ENCODE measurements around the gene GJC2.

The GJC2 gene

DNA sequence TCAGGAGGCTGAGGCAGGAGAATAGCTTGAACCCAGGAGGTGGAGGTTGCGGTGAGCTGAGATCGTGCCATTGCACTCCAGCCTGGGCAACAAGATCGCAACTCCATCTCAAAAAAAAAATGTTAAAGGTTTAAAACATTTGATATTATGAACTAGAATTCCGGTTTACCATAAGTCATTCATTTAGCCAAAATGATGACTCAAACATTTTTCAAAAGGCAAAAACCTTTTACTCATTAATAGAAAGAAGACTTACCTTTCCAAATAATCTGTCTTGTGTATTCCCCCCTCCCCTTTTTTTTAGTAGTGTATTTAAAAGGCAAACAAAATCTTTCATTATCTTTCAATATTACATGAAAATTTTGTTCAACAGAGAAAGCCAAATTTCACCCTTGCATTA is 32.4 kb upstream of the GJC2 start:
- DNase-seq, result no peak

DNA sequence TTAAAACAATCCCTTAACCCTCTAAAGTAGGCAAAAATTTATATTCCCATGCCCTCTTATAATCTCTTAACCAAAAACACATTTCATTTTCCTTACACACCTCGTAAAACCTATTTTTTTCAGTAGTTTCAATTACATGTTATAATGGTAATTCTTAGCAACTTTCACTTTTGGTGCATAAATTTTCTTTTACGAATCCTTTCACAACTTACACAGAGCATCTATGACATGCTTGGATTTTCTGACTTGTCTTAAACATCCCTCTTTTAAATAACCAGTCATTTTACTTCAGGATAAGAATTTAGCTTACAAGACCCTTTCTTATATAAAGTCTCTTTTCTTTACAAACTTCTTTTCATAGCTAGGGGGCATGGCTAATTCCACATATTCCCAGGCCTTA is 31.7 kb upstream of the GJC2 start:
- DNase-seq, result no peak

DNA sequence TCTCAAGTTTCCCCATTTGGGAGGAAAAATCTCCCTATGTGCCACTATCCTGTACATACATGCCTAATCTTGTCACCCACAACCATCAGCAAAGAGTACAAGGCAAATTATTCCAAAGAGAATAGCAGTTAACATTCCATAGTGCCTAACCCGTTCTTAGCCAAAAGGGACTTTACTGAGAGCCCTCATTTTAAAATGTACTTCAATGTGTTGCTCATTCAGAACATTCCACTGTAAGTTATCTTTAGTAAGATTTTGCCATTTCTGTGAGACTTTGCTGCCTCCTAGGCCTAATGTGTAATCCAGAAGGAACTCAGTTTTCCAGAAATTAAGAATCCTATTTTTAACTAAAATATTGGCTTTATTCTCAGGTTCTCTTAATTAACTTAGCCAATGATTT is 29.4 kb upstream of the GJC2 start:
- no peak for DNase-seq

DNA sequence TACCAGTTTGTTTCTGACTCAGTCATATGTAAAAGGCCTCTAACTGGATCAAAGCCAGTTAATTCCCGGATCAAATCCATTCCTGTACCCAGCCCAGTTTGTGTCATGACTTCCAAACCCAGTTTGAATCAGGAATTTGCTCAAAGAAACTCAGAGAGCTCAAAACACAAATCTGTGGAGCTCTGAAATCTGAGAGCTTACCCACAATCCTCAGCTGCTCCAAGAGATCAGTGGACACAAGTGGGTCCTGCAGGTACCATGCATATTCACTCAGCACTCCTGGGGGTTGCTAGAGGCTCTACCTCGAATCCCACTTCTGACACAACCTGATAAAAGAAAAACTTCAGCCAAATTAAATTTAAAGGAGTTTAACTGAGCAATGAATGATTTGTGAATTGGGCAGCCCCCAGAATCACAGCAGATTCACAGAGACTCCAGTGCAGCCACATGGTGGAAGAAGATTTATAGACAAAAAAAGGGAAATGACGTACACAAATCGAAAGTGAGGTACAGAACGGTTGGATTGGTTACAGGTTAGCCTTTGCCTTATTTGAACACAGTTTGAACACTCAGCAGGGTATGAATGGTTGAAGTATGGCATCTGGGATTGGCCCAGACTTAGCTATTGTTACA is 28.8 kb upstream of the GJC2 start:
- no peak for DNase-seq

DNA sequence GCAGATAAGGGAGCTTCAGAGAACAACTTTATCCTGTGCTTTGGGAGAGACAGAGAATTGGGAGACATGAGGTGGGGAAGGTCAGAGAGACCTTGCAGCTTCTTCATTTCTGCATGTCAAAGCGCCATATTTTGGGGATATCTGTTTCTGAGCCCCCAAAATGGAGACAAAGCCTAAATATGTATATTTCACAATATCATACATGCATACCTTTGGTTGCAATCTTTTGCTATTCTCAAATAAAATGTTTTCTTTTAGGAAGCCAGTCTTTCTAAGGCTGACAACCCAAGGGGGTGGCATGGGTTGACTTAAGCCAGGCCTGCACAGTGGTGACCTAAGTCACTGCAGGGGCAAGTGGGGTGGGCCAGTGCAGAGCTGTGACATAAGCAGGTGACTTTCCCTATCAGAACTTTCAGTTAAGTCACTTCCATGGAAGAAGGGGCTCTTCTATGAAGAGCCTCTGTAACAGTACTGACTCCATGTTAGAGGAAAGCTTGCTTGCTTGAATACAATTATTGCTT is 26.7 kb upstream of the GJC2 start:
- DNase-seq, result no peak

DNA sequence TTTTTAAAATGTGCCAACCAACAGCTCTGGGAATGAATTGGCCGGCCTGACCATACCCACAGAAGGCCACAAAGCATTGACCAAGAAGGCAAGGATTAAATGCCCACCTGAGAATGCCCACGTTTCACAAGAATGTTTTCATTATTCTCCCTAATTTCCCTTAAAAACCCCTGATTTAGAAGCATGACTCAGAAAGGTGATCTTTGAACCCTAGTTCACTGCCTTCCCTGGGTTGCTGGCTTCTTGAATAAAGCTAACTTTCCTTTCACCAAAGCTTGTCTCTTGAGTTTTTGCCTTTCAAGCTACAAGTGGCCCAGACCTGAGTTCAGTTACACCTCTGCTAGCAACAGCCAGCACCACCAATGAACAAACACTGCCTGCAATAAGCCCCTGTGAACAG is 26.2 kb upstream of the GJC2 start:
- DNase-seq, result no peak

DNA sequence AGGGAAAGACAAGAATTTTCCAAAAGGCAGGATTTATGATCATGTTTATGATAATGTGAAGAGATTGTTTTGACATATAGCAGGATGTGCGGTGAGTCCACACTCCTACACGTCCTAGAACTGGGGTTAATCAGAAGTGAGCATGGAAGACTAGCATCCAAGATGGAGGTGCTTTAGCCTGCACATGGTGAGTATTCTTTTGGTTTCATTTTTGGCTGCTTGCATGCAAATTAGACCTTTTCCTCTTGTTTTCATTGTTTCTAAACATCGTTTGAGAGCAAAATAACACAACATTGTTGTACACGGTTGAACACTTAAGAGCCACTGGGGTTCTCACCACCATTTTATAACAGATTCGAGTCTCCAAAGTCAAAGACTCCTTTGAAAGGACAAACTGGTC is 24.5 kb upstream of the GJC2 start:
- no peak for DNase-seq

DNA sequence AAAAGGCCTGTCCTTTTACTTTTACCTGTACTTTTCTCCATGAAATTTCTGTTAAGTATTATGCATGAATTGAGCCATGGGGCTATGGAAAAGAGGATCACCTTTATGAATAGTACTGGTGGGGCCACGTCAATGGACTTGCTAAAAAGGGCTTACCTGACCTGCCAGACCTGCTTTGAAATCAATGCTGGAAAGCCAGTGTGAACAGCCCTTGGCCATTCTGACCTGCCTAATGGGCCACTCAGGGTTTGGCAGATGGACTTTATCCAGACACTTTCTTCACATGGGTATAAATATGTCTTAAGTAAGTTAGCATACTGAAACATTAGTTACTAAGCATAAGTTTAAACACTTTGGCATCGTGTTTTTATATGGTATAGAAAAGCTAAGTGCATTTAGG is 18.0 kb upstream of the GJC2 start:
- no peak for DNase-seq

DNA sequence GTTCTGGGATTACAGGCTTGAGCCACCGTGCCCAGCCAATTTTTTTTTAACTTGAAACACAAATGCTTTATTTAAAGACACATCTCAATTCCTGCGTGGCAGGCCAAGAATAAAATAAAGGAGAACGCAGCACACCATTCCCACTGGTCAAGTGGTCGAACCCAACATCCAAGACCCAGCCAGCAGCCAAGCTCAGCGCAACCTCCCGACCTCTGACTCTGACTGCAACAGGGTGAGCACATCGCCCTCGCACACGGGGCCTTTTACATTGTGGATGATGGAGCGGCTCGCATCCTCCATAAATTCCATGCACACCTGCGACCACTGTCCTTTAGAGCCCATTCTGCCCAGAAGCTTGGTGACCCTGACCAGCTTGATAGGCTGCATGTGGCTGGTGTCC is 15.1 kb upstream of the GJC2 start:
- DNase-seq, result no peak

DNA sequence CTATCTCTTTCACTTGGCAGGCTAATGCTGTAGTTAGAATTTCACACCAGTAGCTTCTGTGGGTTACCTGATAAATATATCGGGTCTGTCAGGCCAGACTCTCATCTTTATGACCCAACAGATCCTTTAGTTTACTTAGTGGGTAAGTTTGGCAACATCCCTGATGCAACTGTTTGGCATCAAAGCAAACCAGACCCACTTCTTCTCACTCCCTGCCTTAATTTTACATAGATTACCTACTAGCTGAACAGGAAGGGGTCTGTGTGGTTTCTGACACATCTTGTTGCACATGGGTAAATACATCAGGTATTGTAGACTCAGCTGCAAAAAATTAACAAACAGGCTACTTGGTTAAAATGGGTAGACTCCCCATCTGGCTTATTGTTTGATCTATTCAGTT is 12.8 kb upstream of the GJC2 start:
- DNase-seq, result no peak

DNA sequence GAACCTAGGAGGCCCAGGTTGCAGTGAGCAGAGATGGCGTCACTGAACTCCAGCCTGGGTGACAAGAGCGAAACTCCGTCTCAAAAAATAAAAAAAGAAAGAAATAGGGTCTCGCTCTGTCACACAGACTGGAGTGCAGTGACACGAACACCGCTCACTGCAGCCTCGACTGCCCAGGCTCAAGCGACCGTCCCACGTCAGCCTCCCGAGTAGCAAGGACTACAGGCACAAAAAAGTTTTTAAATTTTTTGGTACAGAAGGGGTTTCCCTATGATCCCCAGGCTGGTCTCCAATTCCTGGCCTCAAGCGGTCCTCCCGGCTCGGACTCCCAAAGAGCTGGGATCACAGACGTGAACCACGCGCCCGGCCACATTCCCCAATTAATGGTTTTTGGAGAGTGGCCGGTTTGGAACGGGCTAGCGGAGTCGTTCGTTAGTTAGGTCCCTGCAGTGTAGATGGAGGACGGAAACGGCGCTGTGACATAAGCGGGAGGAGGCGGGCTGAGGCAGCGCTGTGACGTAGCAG is 10.3 kb upstream of the GJC2 start:
- no peak for DNase-seq

DNA sequence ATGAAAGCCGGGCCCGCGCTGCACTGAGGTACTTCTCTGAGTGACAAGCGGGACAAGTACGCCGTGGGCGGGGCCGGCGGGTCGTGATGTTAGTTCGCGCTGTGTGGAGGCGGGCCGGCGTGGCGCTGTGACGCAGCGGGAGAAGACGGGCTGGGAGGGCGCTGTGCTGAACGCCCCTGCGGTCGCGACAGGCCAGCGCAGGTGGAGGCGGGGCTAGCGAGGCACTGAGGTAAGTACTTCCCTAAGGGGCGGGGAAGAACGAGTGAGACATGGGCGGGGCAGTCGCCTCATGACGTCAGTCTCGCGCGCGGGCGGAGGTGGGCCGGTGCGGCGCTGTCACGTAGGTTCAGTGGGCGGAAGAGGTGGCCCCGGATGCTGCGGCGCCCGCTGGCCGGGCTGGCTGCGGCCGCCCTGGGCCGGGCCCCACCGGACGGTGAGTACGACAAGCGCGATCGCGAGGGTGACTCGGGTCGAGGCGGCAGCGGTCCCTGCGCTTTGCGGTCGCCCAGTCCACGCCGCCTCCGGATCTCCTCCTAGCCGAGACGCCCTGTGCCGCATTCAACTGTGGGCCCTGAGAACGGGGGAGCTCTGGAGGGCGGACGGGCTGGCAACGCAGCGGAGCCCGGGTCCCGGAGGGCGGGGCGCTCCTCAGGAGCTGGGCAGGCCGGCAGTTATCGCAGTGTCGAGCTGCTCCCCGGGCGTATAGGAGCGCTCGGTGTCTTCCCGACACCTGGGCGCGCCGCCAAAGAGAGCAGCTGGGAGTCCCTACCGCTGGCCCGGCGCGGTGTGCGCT is 9.6 kb upstream of the GJC2 start, which contains the start of gene GUK1:
GUK1 (plus strand) TSS at position 349 of the 793 bp plus-strand sequence; CDS start at position 373, 24 bp downstream.
- DNase-seq, result peak; percentile 99

DNA sequence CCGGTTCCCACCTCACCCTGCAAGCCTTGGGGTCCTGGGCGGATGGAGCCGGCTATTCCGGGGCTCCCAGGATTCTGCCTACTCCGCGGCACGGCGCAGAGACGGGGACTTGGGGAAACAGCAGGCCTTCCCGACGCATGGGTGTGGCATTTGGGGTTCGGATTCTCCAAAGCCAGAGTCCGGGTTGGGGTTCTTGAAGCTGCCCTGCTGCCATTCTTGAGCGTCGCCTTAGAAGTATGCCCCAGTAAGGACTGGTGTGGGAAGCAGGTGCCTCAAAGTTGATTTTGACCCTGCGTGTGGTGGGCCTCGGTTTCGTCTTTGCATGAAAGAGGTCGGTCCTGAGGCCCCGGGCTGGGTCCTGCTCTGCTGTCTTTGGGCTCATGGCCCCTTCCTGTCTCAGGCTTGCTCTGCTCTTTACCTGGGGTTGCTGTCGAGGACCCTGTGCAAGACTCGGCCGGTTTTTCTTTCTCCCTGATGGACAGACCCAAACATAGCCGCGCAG is 9.0 kb upstream of the GJC2 start:
- no peak for DNase-seq

DNA sequence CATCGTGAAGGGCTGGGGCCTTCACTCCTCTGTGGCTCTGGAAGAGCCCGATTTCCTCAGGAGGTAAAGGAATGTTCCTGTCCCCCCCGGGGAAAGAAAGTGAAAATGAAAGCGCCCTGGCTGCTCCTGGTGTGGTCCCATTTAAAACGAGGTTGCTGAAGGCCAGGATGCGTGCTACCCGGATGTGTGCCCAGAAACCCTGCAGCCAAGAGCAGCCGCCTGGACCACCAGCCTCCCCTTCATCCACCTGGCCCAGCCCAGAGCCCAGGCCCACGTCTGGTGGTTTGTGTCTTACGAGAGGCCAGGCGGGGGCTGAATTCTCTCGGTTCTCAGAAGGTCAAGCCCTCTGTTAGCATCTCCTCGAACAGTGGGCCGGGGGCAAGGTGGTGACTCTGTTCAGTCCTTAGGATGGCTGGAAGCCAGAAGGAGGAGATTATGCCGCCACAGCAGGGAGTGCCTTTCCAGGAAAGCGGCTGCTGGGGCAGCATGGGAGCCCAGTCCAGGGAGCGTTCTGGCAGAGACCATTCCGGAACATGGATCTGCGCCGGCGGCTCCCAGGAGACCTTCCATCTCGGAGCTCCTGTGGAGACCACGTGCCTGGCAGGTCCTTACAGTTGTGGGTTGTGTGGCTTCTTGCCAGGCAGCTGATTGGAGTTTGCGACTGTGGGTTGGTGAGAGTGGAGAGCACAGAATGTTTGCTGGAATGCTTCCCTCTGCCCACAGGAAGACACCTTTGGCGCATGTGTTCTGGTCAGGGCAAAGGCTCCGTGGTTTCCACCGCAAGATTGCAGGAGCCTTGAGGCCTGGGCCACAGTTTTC is 8.3 kb upstream of the GJC2 start:
- DNase-seq, result no peak

DNA sequence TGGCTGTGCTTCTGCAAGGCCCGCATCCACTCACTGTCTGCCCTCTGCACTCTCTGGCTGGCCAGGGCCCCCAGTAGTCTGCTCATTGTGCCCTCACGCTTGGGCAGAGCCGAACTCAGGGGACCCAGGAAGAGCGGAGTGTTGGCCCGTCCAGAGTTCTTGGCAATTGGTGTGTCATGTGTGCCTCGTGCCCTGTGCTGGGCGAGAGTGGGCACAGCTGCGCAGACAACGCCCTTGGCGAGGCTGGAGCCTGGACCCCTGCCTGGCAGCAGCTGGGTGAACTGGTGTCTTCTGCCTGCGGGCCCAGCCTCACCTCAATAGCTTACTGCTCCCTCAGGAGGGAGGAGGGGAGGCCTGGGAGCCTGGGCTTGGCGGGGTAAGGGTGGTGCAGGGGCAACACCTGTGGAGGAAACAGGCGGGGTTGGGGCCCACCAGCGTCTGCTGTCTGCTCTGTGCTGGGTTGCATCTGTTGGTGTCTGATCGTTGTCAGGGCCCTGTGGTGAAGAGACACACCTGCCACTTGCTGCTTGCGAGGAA is 7.5 kb upstream of the GJC2 start:
- DNase-seq, result no peak

DNA sequence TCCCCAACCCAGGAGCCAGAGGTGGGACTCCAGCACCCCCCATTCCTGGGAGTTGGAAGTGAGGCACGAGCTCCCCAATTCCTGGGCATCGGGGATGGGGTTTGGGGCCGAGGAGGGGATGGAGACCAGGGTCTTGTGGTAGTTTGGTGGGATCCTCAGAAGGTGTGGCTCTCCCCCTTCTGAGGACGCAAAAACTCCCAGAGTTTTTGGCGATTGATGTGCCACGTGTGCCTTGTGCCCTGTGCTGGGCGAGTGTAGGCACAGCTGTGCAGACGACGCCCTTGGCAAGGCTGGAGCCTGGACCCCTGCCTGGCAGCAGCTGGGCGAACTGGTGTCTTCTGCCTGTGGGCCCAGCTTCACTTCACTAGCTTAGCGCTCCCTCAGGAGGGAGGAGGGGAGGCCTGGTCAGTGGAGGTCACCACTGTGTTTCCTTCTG is 7.0 kb upstream of the GJC2 start:
- no peak for DNase-seq

DNA sequence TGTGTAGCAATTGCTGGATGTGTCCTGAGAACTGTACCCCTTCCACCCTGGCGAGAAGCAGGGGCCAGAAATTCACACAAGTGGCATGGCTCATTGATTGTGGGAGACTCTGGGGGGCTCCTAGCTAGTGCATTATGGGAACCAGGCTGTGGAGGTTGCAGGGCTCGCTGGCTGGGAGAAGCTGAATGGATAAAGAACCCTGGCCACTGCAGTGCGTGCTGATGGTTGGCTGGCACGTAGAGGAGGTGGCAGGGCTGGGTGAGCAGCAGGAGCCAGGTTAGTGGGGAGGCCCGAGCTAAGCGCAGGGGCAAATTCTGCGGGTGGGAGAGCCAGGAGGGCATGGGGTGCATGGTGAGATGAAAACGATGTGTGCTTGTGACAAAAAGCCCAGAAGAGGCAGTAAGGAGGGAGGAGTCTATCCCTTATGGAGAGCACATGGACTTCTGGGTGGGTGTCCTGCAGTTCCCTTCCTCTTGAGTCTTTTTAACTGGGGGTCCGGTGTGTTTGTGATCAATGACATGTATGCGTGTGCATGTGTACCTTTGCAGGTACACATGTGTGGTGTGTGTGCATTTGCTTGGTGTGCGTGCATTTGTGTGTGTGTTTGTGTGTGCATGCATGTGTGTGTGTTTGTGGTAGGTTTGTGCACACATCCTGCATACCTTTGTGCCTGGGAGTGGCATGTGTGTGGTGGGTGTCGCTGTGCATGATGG is 6.1 kb upstream of the GJC2 start:
- no peak for DNase-seq

DNA sequence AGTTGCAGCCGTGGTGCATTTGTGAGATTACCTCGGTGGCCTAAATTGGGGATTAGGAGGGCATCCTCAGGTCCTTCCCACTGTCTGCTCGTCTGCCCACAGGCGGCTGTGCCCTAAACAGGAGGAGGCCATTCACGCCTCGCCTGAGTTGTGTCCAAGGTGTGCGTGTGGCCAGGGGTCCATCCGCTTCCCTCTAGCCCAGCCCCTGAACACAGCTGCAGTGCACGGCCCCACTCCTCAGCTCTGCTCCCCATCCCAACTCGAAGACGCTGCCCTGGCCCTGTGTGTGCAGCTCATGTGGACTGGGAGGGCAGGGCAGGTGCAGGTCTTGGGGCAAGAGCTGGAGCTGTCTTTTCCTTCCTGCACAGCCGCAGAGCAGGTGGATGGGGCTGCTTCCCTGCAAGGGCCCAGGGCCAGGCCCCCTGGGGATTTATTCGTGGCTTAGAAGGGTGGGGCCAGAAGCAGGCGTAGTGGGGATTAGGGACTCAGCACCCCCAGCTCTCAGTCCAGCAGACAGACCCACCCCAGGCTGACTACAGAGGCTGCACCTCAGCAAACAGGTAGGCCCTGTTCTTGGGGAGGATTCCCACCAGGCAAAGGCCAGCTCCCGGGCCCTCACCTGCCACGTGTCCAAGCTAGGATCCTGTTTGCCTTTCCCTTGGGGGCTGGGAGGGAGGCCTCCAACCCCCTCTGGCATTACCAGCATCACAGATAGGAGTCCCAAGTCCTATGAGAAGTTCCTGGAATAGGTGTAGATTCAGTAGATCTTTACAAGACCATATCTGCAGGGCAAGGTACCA is 5.3 kb upstream of the GJC2 start:
- no peak for DNase-seq

DNA sequence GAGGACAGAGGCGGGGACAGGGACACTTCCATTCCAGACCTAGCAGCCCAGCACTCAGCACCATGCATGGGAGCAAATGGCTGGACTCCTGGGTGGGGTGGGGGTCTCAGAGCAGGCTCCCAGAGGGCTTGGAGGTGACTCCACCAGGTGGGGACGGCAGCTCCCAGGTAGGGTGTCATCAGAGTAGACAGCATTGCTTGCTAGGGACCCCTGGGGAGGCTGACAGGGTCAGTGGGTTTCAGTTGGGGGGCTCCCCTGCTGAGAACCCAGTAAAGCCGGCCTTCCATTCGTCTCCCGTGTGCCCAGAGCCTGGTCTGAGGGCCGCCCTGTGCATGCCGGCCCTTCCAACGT is 4.8 kb upstream of the GJC2 start:
- DNase-seq, result no peak

DNA sequence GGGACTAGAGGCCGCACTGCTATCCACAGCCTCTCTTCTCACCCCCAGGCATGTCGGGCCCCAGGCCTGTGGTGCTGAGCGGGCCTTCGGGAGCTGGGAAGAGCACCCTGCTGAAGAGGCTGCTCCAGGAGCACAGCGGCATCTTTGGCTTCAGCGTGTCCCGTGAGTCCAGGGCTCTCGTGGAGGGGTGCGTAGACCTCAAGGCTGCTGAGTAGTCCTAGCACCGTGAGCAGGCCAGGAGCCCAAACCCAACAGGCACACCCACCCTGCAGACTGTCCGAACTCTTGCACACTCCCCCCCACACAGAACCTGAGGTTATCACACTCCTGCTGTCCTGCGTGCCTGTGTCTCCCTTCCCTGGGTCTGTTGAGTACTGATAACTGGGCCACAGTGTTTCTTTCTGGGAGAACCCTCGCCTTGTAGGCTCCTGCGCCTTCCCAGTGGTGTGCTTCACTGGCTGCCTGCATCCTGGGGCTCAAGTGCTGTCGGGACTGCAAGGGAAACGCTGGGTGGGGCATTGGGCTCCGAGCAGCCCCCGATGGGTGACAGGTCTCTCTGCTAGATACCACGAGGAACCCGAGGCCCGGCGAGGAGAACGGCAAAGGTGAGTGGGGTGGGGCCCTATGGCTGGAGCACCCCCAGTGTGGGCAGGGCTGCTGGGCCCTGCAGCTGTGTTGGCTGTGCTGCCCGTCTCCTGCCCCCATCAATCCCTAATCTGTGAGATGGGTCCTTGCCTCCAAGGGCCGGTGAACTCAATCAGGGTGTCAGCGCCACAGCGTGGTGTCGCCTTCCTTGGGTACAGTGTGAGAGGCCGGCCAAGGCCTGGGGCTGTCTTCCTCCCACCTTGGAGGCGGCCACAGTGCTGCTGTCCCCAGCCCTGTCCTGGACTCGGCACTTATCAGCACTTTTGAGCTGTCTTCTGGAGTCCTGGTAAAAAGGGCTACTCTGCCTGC is 4.0 kb upstream of the GJC2 start:
- DNase-seq, result no peak

All from NCI-H1092 (cell line).